NCI-H524 (cell line): ENCODE data around the gene CCDC51.

Experiments
- DNase-seq, 2 experiments: peaks; one replicate each; lab custom pipeline; 2025; lab: John Stamatoyannopoulos, UW

CCDC51 gene

GRCh38 chr3:48419149-48419548 is 20.8 kb downstream of the CCDC51 start:
- DNase-seq = no peak

- DNase-seq = no peak
These were observed 21.3 kb downstream of the CCDC51 start for GRCh38 chr3:48418651-48419050.

- no peak for DNase-seq
These were observed 21.8 kb downstream of the CCDC51 start for GRCh38 chr3:48418140-48418539.

- no peak for DNase-seq
These were observed 22.3 kb downstream of the CCDC51 start for GRCh38 chr3:48417529-48418108.

GRCh38 chr3:48416546-48416945 is 23.4 kb downstream of the CCDC51 start:
- no peak for DNase-seq

GRCh38 chr3:48416091-48416505 is 23.8 kb downstream of the CCDC51 start:
- no peak for DNase-seq

- DNase-seq = no peak
These were observed 24.5 kb downstream of the CCDC51 start for GRCh38 chr3:48415251-48415953.

GRCh38 chr3:48414376-48415250 is 25.3 kb downstream of the CCDC51 start:
- DNase-seq = no peak

GRCh38 chr3:48413611-48414010 is 26.3 kb downstream of the CCDC51 start:
- no peak for DNase-seq

- no peak for DNase-seq
These were observed 26.8 kb downstream of the CCDC51 start for GRCh38 chr3:48413086-48413485.

- no peak for DNase-seq
These were observed 27.4 kb downstream of the CCDC51 start for GRCh38 chr3:48412375-48413001.

GRCh38 chr3:48411606-48412374 is 28.1 kb downstream of the CCDC51 start:
- no peak for DNase-seq

- no peak for DNase-seq
These were observed 28.8 kb downstream of the CCDC51 start for GRCh38 chr3:48411041-48411588.

GRCh38 chr3:48410205-48411040 is 29.5 kb downstream of the CCDC51 start:
- no peak for DNase-seq

- no peak for DNase-seq
These were observed 30.4 kb downstream of the CCDC51 start for GRCh38 chr3:48409291-48410201.

GRCh38 chr3:48408823-48409281 is 31.1 kb downstream of the CCDC51 start:
- DNase-seq = no peak

GRCh38 chr3:48407542-48408099 is 32.3 kb downstream of the CCDC51 start:
- DNase-seq = no peak

GRCh38 chr3:48406443-48407431 is 33.2 kb downstream of the CCDC51 start:
- DNase-seq = no peak
